Right cardiac atrium (tissue), 5 donors: ENCODE measurements around the gene IARS1. TPM values are rescaled to one million over a fixed set of nuclear protein-coding genes. Genes with fewer than 3 reads are reported as not detected.

Experiments used
- ATAC-seq, 2 donors: fragments of 200-7000 bp; cut with Tn5 transposase; one replicate each; pipeline versions ENCODE4 v1.8.0 to v1.9.1; 2020; ENCODE audit warnings: moderate library complexity in 2 of 2, mild to moderate bottlenecking in 1 of 2
- DNase-seq, 3 donors: peaks; one replicate each; pipeline ENCODE4 v3.0.0-alpha.2; 2020
- H3K27ac ChIP-seq: one replicate; pipeline ENCODE4 v1.5.1; 2013; ENCODE audit warnings: mild to moderate bottlenecking, low read length, control low read depth, moderate library complexity
- H3K27me3 ChIP-seq: one replicate; pipeline ENCODE4 v1.6.1; 2013; ENCODE audit not compliant: control insufficient read depth, insufficient read depth
- H3K4me1 ChIP-seq: one replicate; pipeline ENCODE4 v1.6.1; 2013; ENCODE audit warnings: low read length; ENCODE audit not compliant: control insufficient read depth, insufficient read depth
- H3K4me3 ChIP-seq: one replicate; pipeline ENCODE4 v1.5.1; 2013; ENCODE audit warnings: low read length, control low read depth
- H3K9me3 ChIP-seq: one replicate; pipeline ENCODE4 v1.6.1; 2013; ENCODE audit warnings: low read length; ENCODE audit not compliant: control insufficient read depth
- WGBS: extraction: QIAGEN DNeasy Blood & Tissue Kit; methylation state at CpG from one replicate; pipeline ENCODE4 v1.1.7; 2013; 5-methylcytosine and 5-hydroxymethylcytosine counted together
- intact Hi-C, 4 donors: fragments of 100-400 bp; cut with DNase I; formaldehyde crosslinking; loops; one replicate each; pipeline versions ENCODE4 v1.11.0 to v1.14.0; 2022 to 2023
- long read RNA-seq, 4 donors: library from polyadenylated mRNA; unstranded; transcript quantifications; one replicate each; pipeline ENCODE4 v2.0.0, GENCODE V29; 2020 to 2021
- polyA plus RNA-seq: library from polyadenylated mRNA; stranded (reverse); fragments of 200-250 nt; gene quantifications from one replicate; pipeline ENCODE4 v1.2.3, GENCODE V29; 2013
- total RNA-seq, 4 donors: library from RNA; stranded (reverse); fragmentation: NEBNext Ultra II Directional; extraction: Animal tissue kit (Norgen Biotek cat#: 25700); gene quantifications; one replicate each; pipeline ENCODE4 v1.2.1, GENCODE V29; 2021
- donor health status: healthy with polysubstance abuse.
- donor health status: DM: no; HTN: yes; CAD: no.
- donor health status: DM: no; HTN: no; CAD: no.
- donor health status: DM: no; HTN: yes; CAD: no; lungs with severe emphysema.
- donor health status: DM: yes; HTN: yes; CAD: no.

IARS1 gene
- total RNA-seq (10 to 100 TPM; 46.4 to 67.2 (median 55.1) TPM), polyA plus RNA-seq (16.5 TPM)
- long read RNA-seq, donor 1, full-length matches to known transcripts, result 17 of 124 reads
- long read RNA-seq, donor 1, partial matches to known transcripts, result 100 of 124 reads
- long read RNA-seq, donor 1, other reads (novel, unspliced or antisense), result 7 of 124 reads
- long read RNA-seq, donor 2, full-length matches to known transcripts, result 10 of 50 reads
- long read RNA-seq, donor 2, partial matches to known transcripts, result 34 of 50 reads
- long read RNA-seq, donor 2, other reads (novel, unspliced or antisense), result 6 of 50 reads
- long read RNA-seq, donor 3, full-length matches to known transcripts, result 76 of 360 reads
- long read RNA-seq, donor 3, partial matches to known transcripts, result 256 of 360 reads
- long read RNA-seq, donor 3, other reads (novel, unspliced or antisense), result 28 of 360 reads
- long read RNA-seq, donor 4, full-length matches to known transcripts, result 7 of 45 reads
- long read RNA-seq, donor 4, partial matches to known transcripts, result 33 of 45 reads
- long read RNA-seq, donor 4, other reads (novel, unspliced or antisense), result 5 of 45 reads

DNA sequence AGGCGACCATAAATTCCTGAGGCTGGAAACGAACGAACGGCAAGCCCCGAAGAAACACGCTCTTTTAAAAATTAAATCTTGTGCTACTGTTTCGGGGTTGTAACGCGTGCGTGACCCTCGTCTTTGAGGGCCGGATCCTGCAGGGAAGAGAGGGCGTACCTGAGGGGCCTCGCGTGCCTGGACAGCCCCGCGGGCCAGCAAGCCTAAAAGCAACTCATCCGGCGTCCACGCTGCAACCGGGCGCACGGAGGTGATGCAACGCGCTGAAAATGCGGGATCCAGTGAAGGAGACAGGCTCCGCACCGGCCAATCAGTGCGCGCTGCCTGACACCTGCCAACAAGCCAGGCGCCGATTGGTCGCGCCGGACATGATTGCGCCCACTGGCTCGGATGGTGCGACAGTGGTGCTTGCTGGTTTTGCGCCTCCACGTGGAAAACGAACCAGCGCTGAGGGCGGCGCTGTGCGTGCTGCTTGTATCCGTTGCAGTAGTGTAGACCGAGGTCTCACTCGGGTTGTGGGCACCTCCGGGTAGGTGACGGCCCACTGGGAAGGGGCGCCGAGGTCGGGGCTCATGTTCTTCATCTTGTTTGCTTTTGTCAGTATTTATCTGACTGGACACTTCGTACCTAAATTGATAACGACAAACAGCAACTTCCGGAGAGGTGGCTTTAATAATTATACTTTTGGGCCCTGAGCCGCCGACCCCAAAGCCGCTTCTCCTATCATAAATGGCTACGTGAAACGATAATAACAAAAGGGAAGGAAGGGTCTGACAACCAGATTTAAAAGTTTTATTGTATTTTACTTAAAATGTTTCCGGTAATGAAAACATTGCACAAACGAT lies at the start of gene IARS1:
IARS1 (minus strand) TSS at position 246 of the 845 bp plus-strand sequence. CDS start 4,278 bp downstream, outside the sequence.
- H3K9me3 ChIP-seq, result no peaks in the 10 kb centered on the region
- H3K27me3 ChIP-seq, result no peaks in the 10 kb centered on the region
- DNase-seq, result peak; percentile 98 to 100 (median 99)
- ATAC-seq, result peak; percentile 100
- peak within 1 kb of the TSS; percentile 49 for H3K27ac ChIP-seq
- peaks cover 5% of the 10 kb centered on the region for H3K4me1 ChIP-seq
- intact Hi-C loops, result no loop called here
- under 1% methylated on average over 63 of the region's 63 CpGs for WGBS
- H3K4me3 ChIP-seq, result peak within 1 kb of the TSS; percentile 75

- H3K4me1 ChIP-seq, result no peaks in the 10 kb centered on the region
- intact Hi-C loops, result loop anchor here in 3 of 4 donors (10.0 kb wide), 2 partner anchors 92 to 292 kb away; no protein-coding TSS in a partner anchor
- DNase-seq (no peak), ATAC-seq (no peak)
- H3K27ac ChIP-seq, result no peak overlapping the region
- no peaks in the 10 kb centered on the region for H3K27me3 ChIP-seq
- no peaks in the 10 kb centered on the region for H3K9me3 ChIP-seq
- no peak overlapping the region for H3K4me3 ChIP-seq
- WGBS, result 73% methylated on average over 1 of the region's 1 CpG
Measured at GRCh38 chr9:92342825-92343488, 49.5 kb upstream of the IARS1 start.

- H3K27ac ChIP-seq, result no peak overlapping the region
- intact Hi-C loops, result loop anchor here in 3 of 4 donors (10.0 kb wide), 2 partner anchors 93 to 293 kb away; no protein-coding TSS in a partner anchor
- H3K27me3 ChIP-seq, result no peaks in the 10 kb centered on the region
- ATAC-seq (no peak), DNase-seq (no peak)
- no peaks in the 10 kb centered on the region for H3K9me3 ChIP-seq
- H3K4me1 ChIP-seq, result no peaks in the 10 kb centered on the region
- no peak overlapping the region for H3K4me3 ChIP-seq
- WGBS, result 97% methylated on average over 1 of the region's 1 CpG
Measured at GRCh38 chr9:92341578-92341977, 48.1 kb upstream of the IARS1 start.

- intact Hi-C loops, result no loop called here
- no peak for DNase-seq
- Histone ChIP-seq H3K4me1 (no peaks in the 10 kb centered on the region), H3K27me3 (no peaks in the 10 kb centered on the region), H3K4me3 (no peak overlapping the region), H3K27ac (peak overlapping the region; percentile 58), H3K9me3 (no peaks in the 10 kb centered on the region)
- WGBS, result 76% methylated on average over 2 of the region's 2 CpGs
- ATAC-seq, result peak in 1 of 2 donors; percentile 41
Measured at GRCh38 chr9:92333282-92333634, 39.8 kb upstream of the IARS1 start.

DNA sequence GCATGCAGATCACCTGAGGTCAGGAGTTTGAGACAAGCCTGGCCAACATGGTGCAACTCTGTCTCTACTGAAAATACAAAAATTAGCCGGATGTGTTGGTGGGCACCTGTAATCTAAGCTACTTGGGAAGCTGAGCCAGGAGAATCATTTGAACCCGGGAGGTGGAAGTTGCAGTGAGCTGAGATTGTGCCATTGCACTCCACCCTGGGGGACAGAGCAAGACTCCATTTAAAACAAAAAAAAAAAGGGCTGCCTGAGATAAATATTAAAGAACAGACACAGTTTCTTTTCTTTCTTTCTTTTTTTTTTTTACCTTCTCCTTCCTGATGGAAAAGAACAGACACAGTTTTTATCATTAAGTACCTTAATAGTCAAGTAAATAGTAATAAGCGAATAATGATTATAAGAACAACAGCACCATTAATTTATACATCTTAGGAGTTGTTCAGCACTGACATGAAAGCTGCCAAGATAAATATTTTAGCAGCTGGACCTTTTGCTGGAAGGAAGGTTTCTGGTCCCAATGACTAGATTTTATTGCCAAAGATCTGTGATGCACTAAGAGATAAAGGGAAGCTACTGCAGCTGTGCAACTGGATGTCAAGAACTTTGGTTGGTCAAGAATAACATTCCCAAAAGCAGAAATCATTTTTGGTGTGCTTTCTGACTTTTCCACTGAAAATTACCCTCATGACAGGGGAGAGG lies 39.2 kb upstream of the IARS1 start:
- Histone ChIP-seq H3K4me3 (no peak overlapping the region), H3K4me1 (no peaks in the 10 kb centered on the region), H3K27me3 (no peaks in the 10 kb centered on the region), H3K27ac (peak overlapping the region; percentile 58), H3K9me3 (no peaks in the 10 kb centered on the region)
- 51% methylated on average over 3 of the region's 3 CpGs for WGBS
- intact Hi-C loops, result no loop called here
- ATAC-seq, result peak; percentile 47 to 74
- DNase-seq, result peak in 1 of 3 donors; percentile 47

DNA sequence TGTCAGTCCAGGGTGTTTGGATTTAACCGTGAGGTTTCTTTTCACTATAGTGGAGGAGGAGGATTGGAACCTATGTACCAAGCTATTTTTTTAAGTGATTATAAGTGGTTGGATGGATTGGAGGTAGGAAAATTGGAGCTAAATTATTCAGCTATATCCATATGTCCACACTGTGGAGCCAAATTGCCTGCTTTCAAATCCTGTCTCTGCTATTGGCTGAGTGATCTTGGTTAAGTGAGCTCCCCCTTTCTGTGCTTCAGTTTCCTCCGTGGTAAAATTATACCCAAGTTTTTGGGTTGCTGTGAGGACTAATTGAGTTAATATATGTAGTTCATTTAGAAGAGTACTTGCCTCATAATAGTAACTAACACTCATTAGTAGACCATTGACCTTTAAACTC lies 34.7 kb upstream of the IARS1 start:
- DNase-seq (no peak), ATAC-seq (no peak)
- WGBS, result 41% methylated on average over 2 of the region's 2 CpGs
- intact Hi-C loops, result loop anchor here in 1 of 4 donors (10.0 kb wide), 1 partner anchor 307 kb away; no protein-coding TSS in a partner anchor
- Histone ChIP-seq H3K27ac (no peak overlapping the region), H3K4me1 (no peaks in the 10 kb centered on the region), H3K27me3 (no peaks in the 10 kb centered on the region), H3K4me3 (no peak overlapping the region), H3K9me3 (no peaks in the 10 kb centered on the region)

GRCh38 chr9:92327283-92327850 lies 33.9 kb upstream of the IARS1 start:
- intact Hi-C loops, result loop anchor here in 1 of 4 donors (10.0 kb wide), 1 partner anchor 307 kb away; no protein-coding TSS in a partner anchor
- WGBS, result 68% methylated on average over 2 of the region's 2 CpGs

GRCh38 chr9:92325991-92326500 lies 32.5 kb upstream of the IARS1 start:
- no peak for ATAC-seq
- DNase-seq, result no peak
- no peaks in the 10 kb centered on the region for H3K9me3 ChIP-seq
- intact Hi-C loops, result loop anchor here in 1 of 4 donors (10.0 kb wide), 1 partner anchor 309 kb away; no protein-coding TSS in a partner anchor
- 1% methylated on average over 30 of the region's 30 CpGs for WGBS
- H3K27me3 ChIP-seq, result no peaks in the 10 kb centered on the region
- H3K27ac ChIP-seq, result peak overlapping the region; percentile 91
- peak overlapping the region; percentile 99 for H3K4me3 ChIP-seq
- H3K4me1 ChIP-seq, result no peaks in the 10 kb centered on the region

More at GRCh38 chr9:92327283-92327850, 33.9 kb upstream of the IARS1 start:
- Histone ChIP-seq H3K27me3 (no peaks in the 10 kb centered on the region), H3K4me3 (no peak overlapping the region), H3K4me1 (no peaks in the 10 kb centered on the region), H3K9me3 (no peaks in the 10 kb centered on the region), H3K27ac (no peak overlapping the region)
- DNase-seq, result no peak
- no peak for ATAC-seq

GRCh38 chr9:92325269-92325990 lies 31.9 kb upstream of the IARS1 start, which contains the start of the genes CENPP and NOL8:
Gene CENPP (plus strand): TSS chr9:92325953.
Gene NOL8 (minus strand): TSS chr9:92325350. CDS start chr9:92324161, 1,189 bp downstream.
- Histone ChIP-seq H3K4me1 (no peaks in the 10 kb centered on the region), H3K27me3 (no peaks in the 10 kb centered on the region), H3K4me3 (peak within 1 kb of the TSS; percentile 99), H3K9me3 (no peaks in the 10 kb centered on the region), H3K27ac (peak within 1 kb of the TSS; percentile 91)
- intact Hi-C loops, result loop anchor here in 1 of 4 donors (10.0 kb wide), 1 partner anchor 309 kb away; no protein-coding TSS in a partner anchor
- WGBS, result under 1% methylated on average over 55 of the region's 55 CpGs
- ATAC-seq (peak; percentile 99), DNase-seq (peak; percentile 86 to 94 (median 92))
